ENCODE results near the gene CTTNBP2NL.
A peak's percentile ranks its signal among the peaks of the same experiment; 100 is the strongest.

CTTNBP2NL gene

DNA sequence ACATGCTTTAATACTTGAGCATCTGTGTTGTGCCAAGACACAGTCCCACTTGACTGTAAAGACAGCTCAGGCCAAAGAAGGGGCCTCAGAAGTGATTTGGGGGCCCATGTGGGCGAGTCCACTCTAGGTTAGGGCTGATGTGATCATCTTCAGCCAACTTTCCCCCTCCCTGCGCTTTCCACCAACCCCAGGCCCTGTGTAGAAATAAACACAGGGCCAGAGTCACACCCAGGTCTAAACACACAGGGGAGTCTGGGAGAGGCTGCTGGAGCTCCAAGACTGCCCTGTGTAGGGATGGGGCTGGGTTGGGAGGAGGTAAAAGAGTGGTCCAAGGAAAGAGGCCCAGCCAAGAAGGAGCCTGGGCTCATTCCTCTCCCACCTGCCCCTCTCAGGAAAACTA lies 110.3 kb downstream of the CTTNBP2NL start:
- no peak for DNase-seq (ENCODE audit: low read depth in 2 of 2)

DNA sequence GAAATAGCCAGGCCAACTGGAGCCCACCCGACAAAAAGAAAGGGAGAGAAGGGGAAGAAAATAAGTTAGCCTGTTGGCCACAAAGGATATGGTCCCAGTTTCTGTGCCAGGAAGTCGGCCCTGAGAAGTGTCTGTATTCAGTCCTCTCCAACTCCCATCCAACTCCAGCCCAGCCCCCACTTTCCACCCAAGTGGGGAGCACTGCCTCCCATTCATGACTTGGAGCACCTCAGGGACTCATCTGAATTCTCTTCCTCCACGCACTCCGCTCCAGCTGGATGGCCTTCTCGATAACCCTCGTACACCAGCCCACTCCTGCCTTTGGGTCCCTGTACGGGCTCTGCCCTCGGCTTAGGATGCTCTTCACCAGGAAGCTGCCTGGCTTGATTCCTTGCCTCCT lies 110.7 kb downstream of the CTTNBP2NL start:
- no peak for DNase-seq (ENCODE audit: low read depth in 2 of 2)

DNA sequence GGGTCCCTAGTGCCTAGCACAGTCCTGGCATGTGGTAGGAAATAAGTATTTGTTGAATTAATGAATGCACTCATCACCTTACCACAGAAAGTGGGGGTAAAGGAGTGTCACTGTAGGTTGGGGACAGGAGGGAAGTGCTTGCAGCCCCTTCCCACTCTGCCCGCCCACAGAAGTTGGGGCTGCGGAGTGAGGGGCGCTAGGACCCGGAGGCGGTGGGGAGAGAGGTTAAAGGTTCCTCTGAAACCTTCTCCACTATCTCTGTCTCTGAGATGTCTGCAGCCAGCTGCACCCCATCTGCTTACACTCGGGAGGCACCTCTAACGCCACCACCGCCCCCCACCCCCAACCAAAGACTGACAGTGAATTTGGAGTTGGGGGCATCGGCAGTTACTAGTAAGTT lies 111.3 kb downstream of the CTTNBP2NL start:
- no peak for DNase-seq (ENCODE audit: low read depth in 2 of 2)

DNA sequence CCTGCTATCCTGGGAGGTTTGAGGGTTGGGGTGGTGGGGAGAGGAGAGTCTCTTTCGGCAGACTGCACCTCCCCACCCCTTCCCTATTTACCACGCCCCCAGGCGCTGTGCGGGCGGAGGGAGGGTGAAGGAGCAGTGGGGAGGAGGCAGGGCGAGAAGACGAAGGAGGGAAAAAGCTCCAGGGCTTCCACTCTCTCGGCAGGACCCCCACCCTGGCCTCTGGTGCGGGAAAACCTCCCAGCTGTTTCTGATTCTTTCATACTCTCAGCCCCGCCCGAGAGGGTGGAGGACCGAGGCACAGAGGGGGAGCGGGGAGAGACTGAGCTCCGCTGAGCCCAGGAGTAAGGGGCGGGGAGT lies 111.9 kb downstream of the CTTNBP2NL start:
- peak in 1 of 2 donors; percentile 7 for DNase-seq (ENCODE audit: low read depth in 2 of 2)

DNA sequence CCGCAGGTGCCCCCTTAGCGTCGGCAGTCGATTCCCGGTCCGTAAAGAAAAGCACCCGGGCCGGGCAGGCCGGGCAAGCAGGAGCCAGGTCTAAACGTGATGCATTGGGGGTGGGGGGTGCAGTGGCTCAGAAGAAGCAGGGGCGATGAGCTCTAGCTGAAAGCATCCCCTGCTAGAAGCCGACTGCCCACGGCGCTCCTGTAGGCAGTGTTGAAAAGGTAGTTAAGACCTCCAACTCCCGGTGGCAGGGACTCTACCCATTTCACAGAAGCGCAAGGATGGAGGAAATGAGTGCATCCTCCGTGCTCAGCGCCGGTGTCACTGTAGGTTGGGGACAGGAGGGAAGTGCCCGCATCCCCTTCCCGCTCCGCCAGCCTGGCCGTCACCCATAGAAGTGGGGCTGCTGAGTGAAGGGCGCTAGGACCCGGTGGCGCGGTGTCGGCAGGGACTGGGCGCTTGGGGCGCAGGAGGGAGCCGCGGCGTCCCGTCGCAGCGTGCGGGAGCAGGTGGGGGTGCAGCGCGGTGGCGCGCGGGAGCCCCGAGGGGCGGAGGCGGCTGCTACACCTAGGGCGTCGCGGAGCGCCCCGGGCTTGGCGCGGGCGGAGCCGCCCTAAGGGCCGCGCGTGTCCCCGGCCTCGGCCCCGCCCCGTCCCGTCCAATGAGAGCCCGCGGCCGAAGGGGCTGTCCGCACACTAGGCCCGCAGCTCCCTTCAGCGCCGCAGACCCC lies 112.4 kb downstream of the CTTNBP2NL start, which contains the start of gene WNT2B:
Gene WNT2B (plus strand): TSS at position 688 of the 727 bp plus-strand sequence. CDS start 298 bp downstream, outside the sequence.
- DNase-seq (ENCODE audit: low read depth in 2 of 2), result peak in 1 of 2 donors; percentile 39

DNA sequence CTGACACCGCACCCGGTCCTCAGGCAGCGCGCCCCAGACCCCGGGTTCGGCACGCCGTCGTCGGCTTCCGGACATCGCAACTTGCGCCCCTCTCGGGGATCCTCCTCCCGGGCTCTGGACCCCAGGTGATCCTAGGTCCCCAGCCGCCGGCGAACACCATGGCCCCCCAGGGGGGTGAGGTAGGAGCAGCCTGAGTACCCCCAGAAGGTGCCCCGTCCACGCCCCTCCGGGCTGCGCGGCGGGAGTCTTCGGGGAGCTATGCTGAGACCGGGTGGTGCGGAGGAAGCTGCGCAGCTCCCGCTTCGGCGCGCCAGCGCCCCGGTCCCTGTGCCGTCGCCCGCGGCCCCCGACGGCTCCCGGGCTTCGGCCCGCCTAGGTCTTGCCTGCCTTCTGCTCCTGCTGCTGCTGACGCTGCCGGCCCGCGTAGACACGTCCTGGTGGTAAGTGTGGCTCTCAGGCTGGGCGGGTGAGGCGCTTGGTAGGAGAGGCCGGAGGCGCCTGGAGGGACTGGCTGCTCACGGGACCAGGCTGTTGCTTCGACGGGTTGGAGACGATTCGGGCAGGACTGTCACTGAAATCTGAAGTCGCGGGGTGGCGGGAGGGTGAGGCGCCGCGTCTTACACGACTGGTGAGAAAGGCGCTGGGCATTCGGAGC lies 113.1 kb downstream of the CTTNBP2NL start:
- DNase-seq (ENCODE audit: low read depth in 2 of 2), result peak in 1 of 2 donors; percentile 7

DNA sequence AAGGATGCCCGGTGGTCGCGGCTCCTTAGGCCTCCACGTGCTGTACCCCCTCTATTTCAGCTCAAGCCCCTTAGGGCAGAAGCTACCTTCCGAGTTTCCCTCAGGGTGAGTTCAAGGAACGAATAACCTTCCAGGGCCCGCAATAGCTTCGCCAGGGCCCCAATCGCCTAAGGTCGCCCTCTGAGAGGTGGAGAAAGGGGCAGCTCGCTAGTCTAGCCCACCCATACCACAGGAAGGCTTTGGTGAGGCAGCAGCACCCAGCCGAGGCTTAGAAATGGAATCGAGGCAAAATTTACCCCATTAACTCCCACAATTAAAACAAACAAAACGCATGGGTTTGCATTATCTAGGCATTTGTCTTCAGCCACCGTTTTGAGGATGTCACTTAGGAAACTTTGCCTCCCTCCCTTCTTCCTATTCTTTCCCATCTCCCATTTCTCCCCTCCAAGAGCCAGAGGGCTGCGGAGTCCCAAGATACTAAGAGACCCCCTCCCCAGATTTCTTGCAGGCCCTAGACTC lies 113.7 kb downstream of the CTTNBP2NL start:
- DNase-seq (ENCODE audit: low read depth in 2 of 2), result no peak

DNA sequence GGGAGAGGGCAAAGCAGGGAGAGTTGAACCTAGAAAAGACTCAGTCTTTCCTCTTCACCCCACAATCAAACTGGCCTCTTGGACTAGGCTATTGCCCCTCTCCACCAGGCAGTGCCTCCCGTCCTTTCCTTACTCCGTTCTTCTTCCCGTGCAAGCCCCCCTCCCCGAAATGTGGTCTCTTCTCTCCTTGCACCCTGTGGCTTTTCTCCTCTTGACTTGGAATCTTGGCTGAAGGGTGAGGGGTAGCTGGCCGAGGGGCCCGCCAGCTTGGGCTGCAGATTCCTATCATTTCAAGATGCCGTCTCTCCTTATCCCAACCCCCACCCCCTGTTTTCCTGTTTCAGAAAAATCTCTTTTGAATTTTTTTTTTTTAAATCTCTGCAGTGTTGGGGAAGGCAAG lies 114.3 kb downstream of the CTTNBP2NL start:
- DNase-seq (ENCODE audit: low read depth in 2 of 2), result no peak
